Activated T-helper 1 cell treated with anti-CD3 and anti-CD28 coated beads, Interleukin-2, amount 50 U/mL, for 16 hours (primary cell): Measurements from ENCODE around the gene SLC39A2.
"Not testable (repeated sequence)": the region's sequence is repeated elsewhere in the genome, so short reads cannot be mapped to it uniquely, and the experiment has no call there.

ENCODE experiments used
- DNase-seq, 2 donors: peaks; one replicate each; pipeline ENCODE4 v3.0.0-alpha.2; 2020; ENCODE audit warnings: low read depth in 1 of 2, low spot score in 1 of 2

Gene SLC39A2

GRCh38 chr14:21025371-21026273, 26.5 kb downstream of the SLC39A2 start:
- DNase-seq: no peak

GRCh38 chr14:21026274-21026987, 27.3 kb downstream of the SLC39A2 start:
- DNase-seq: no peak

DNA sequence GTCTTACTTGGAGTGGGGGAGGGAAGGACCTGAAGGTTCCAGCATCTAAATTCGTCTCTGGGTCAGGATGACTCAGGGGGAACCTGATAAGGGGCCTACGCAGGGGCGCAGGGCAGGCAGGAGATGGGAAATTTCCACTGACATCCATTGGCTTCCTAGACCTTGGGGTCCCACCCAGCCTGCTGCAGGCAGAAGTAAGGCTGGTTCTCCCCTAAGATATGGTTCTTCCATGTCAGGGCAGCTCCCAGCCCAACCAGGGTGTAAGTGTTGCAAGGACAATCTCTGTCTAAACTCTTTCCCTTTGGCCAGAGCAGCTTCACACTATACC, 27.9 kb downstream of the SLC39A2 start:
- no peak for DNase-seq

GRCh38 chr14:21029917-21030316, 30.8 kb downstream of the SLC39A2 start, which contains the start of gene TPPP2:
TSS of gene TPPP2 (plus strand) at chr14:21030217. CDS start at chr14:21030582, 365 bp downstream.
- DNase-seq: no peak

DNA sequence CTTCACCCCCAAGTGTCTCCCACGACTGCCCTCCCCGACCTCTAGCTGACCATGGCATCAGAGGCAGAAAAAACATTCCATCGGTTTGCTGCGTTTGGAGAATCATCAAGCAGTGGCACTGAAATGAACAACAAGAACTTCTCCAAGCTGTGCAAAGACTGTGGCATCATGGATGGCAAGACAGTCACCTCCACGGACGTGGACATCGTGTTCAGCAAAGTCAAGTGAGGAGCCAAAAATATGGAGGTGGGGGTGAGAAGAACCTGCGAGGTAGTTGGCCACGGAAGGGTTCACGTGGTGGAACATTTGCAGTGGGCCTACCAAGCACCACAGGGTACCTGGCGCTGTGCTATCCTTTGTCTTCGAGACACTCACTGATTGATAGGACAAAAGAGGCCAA, 31.4 kb downstream of the SLC39A2 start:
- no peak for DNase-seq

- no peak for DNase-seq
These were observed 33.4 kb downstream of the SLC39A2 start for GRCh38 chr14:21032326-21033132.

- no peak for DNase-seq
These were observed 34.1 kb downstream of the SLC39A2 start for GRCh38 chr14:21033133-21033698.

GRCh38 chr14:21034707-21035106, 35.6 kb downstream of the SLC39A2 start, which contains the start of gene RNASE13:
TSS of gene RNASE13 (minus strand) at chr14:21034807. CDS start at chr14:21034288, 519 bp downstream.
- DNase-seq: no peak

DNA sequence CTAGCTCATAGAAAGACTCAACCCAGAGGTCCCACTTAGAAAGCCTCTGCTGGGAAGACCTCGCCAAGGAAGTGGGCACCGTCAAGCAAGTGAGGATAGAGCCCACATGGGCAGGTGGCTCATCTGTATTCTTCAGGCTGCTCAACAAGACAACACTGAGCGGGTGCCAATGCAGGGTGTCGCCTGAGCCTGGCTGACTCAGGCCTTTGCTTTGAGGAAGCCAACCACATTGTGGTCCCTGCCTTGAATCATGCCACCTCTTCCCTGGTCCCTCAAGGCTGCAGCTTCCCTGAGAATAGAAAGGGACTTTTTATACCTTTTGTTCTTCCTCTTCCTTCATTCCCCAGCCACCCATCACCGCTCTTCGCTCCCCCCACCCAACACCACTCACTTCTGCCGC, 37.7 kb downstream of the SLC39A2 start:
- no peak for DNase-seq

- no peak for DNase-seq
These were observed 38.1 kb downstream of the SLC39A2 start for GRCh38 chr14:21037156-21037555.

GRCh38 chr14:21038441-21039422, 39.6 kb downstream of the SLC39A2 start:
- no peak for DNase-seq

- no peak for DNase-seq
These were observed 40.7 kb downstream of the SLC39A2 start for GRCh38 chr14:21039585-21040369.

DNA sequence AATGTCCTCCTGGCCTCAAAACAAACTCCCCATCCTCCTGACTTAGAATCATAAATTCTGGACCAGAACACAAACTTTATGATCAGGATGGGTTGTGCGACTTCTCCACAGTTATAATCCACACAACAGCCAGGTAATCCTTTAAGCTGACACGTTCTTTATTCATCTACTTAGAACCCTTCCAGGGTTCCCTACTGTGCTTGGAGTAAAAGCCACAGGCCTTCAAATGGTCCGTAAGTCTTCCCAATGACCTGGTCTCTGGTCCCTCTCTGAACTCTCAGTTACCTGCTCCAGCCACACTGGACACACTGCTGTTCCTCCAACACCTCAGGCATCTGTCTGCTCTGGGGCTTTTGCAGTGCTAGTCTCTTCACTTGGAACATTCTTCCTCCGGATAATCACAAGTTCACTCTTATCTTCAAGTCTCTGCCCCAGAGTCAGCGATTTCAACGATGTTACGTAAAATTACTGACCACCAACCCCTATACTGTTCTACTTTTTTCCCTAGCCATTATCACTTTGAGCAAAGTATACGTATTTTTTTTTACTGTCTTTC, 41.4 kb downstream of the SLC39A2 start:
- DNase-seq: no peak

DNA sequence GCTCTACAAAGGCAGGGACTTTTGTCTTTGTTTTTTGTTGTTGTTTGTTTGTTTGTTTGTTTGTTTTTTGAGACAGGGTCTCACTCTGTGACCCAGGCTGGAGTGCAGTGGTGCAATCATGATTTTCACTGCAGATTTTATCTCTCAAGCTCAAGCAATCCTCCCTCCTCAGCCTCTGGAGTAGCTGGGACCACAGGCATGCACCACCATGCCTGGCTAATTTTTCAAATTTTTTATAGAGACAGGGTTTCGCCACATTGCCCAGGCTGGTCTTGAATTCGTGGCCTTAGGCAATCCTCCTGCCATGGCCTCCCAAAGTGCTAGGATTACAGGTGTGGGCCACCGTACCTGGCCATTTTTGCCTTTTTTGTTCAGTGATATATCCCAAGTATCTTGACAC, 41.8 kb downstream of the SLC39A2 start:
- DNase-seq: not testable (repeated sequence)

- DNase-seq: no peak
These were observed 42.8 kb downstream of the SLC39A2 start, which contains the start of gene RNASE7 for GRCh38 chr14:21041676-21042433. TSS of gene RNASE7 (plus strand) at chr14:21042362. CDS start at chr14:21042993, 631 bp downstream.

DNA sequence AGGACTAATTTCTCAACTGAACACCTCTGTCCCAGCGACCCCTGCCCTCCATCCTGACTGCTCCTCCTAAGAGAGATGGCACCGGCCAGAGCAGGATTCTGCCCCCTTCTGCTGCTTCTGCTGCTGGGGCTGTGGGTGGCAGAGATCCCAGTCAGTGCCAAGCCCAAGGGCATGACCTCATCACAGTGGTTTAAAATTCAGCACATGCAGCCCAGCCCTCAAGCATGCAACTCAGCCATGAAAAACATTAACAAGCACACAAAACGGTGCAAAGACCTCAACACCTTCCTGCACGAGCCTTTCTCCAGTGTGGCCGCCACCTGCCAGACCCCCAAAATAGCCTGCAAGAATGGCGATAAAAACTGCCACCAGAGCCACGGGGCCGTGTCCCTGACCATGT, 43.8 kb downstream of the SLC39A2 start:
- DNase-seq: no peak

- no peak for DNase-seq
These were observed 44.4 kb downstream of the SLC39A2 start for GRCh38 chr14:21043387-21043973.
